Erythroblast (primary cell): ENCODE measurements around the gene BMP7.

Experiments used
- GATA1 ChIP-seq: IDR thresholded peaks from 2 replicates; pipeline ENCODE4 v1.6.1; 2011; ENCODE audit warnings: low read depth, mild to moderate bottlenecking, control low read depth, low read length, moderate library complexity
- POLR2A ChIP-seq: IDR thresholded peaks from 2 replicates; pipeline ENCODE4 v1.6.1; 2011; ENCODE audit warnings: mild to moderate bottlenecking, low read length

- TF ChIP-seq POLR2A (no peak), GATA1 (no peak)
These were observed 71.4 kb downstream of the BMP7 start for GRCh38 chr20:57195023-57195422.
